Measurements from ENCODE around the gene MAN2C1. TPM values are rescaled to one million over a fixed set of nuclear protein-coding genes. Genes with fewer than 3 reads are reported as not detected.

The MAN2C1 gene
- total and polyA plus RNA-seq, 2 experiments from 2014 or later, result 53.0 to 110 TPM

- Histone ChIP-seq H3K4me1 (ENCODE audit: insufficient read depth) (peaks cover 4% of the 10 kb centered on the region; the same call in 1 of the 2 replicates), H3K36me3 (ENCODE audit: low read depth) (no peaks in the 10 kb centered on the region), H4K20me1 (ENCODE audit: insufficient read depth) (no peaks in the 10 kb centered on the region), H3K9me3 (ENCODE audit: low read depth) (no peaks in the 10 kb centered on the region), H3K9me2 (ENCODE audit: insufficient read depth) (no peaks in the 10 kb centered on the region), H3K4me3 (no peak overlapping the region), H3K27me3 (replicated peaks; ENCODE audit: insufficient read depth) (no peaks in the 10 kb centered on the region), H3K4me2 (ENCODE audit: unreplicated experiment) (no peak overlapping the region), H3K9ac (no peak overlapping the region), H3K79me2 (ENCODE audit: insufficient read depth) (no peaks in the 10 kb centered on the region), H2AFZ (no peak overlapping the region), H3F3A (ENCODE audit: insufficient read depth) (peaks cover 2% of the 10 kb centered on the region; the same call in 1 of the 2 replicates), H3K27ac (no peak overlapping the region)
- WGBS, 2 experiments (ENCODE audit: low coverage in 1 of 2, low lambda C conversion rate in 2 of 2, missing lambda C conversion rate in 2 of 2), result 83 to 84% methylated on average over 6 to 9 of the region's 9 CpGs
- DNase-seq, result no peak
- in situ Hi-C loops (cut with MboI), result no loop called here
- TF ChIP-seq EZH2 (IDR thresholded peaks at IDR 0.05; ENCODE audit: insufficient read depth, poor library complexity, severe bottlenecking) (no peak), EZH2phosphoT487 (IDR thresholded peaks at IDR 0.05; ENCODE audit: insufficient read depth, low read depth) (no peak)
Measured at GRCh38 chr15:75363786-75364185, 4.6 kb downstream of the MAN2C1 start.

- H3K36me3 ChIP-seq (ENCODE audit: low read depth), result no peaks in the 10 kb centered on the region
- H4K20me1 ChIP-seq (ENCODE audit: insufficient read depth), result no peaks in the 10 kb centered on the region
- H3K79me2 ChIP-seq (ENCODE audit: insufficient read depth), result no peaks in the 10 kb centered on the region
- no peak for DNase-seq
- no peaks in the 10 kb centered on the region for H3F3A ChIP-seq (ENCODE audit: insufficient read depth)
- no peak overlapping the region for H2AFZ ChIP-seq
- H3K9me3 ChIP-seq (ENCODE audit: low read depth), result no peaks in the 10 kb centered on the region
- H3K4me3 ChIP-seq, result no peak overlapping the region
- no peaks in the 10 kb centered on the region for H3K27me3 ChIP-seq (replicated peaks; ENCODE audit: insufficient read depth)
- no peaks in the 10 kb centered on the region for H3K9me2 ChIP-seq (ENCODE audit: insufficient read depth)
- in situ Hi-C loops (cut with MboI), result no loop called here
- H3K4me2 ChIP-seq (ENCODE audit: unreplicated experiment), result no peak overlapping the region
- peaks cover 4% of the 10 kb centered on the region; the same call in 1 of the 2 replicates for H3K4me1 ChIP-seq (ENCODE audit: insufficient read depth)
- 91 to 93% methylated on average over 7 of the region's 7 CpGs for WGBS, 2 experiments (ENCODE audit: low coverage in 1 of 2, low lambda C conversion rate in 2 of 2, missing lambda C conversion rate in 2 of 2)
- TF ChIP-seq EZH2 (IDR thresholded peaks at IDR 0.05; ENCODE audit: insufficient read depth, poor library complexity, severe bottlenecking), result no peak
- no peak for TF ChIP-seq EZH2phosphoT487 (IDR thresholded peaks at IDR 0.05; ENCODE audit: insufficient read depth, low read depth)
- no peak overlapping the region for H3K9ac ChIP-seq
- no peak overlapping the region for H3K27ac ChIP-seq
Measured at GRCh38 chr15:75362642-75363249, 5.7 kb downstream of the MAN2C1 start.

- H3K79me2 ChIP-seq (ENCODE audit: insufficient read depth), result no peaks in the 10 kb centered on the region
- H3K4me3 ChIP-seq, result no peak overlapping the region
- no peak for TF ChIP-seq EZH2phosphoT487 (IDR thresholded peaks at IDR 0.05; ENCODE audit: insufficient read depth, low read depth)
- no peaks in the 10 kb centered on the region for H3K9me2 ChIP-seq (ENCODE audit: insufficient read depth)
- H4K20me1 ChIP-seq (ENCODE audit: insufficient read depth), result no peaks in the 10 kb centered on the region
- no peak overlapping the region for H3K27ac ChIP-seq
- DNase-seq, result no peak
- H3K27me3 ChIP-seq (replicated peaks; ENCODE audit: insufficient read depth), result no peaks in the 10 kb centered on the region
- H3F3A ChIP-seq (ENCODE audit: insufficient read depth), result no peaks in the 10 kb centered on the region
- no peaks in the 10 kb centered on the region for H3K4me1 ChIP-seq (ENCODE audit: insufficient read depth)
- H2AFZ ChIP-seq, result no peak overlapping the region
- H3K9me3 ChIP-seq (ENCODE audit: low read depth), result no peaks in the 10 kb centered on the region
- no peak overlapping the region for H3K4me2 ChIP-seq (ENCODE audit: unreplicated experiment)
- no peak overlapping the region for H3K9ac ChIP-seq
- 92 to 93% methylated on average over 13 of the region's 13 CpGs for WGBS, 2 experiments (ENCODE audit: low coverage in 1 of 2, low lambda C conversion rate in 2 of 2, missing lambda C conversion rate in 2 of 2)
- in situ Hi-C loops (cut with MboI), result no loop called here
- no peaks in the 10 kb centered on the region for H3K36me3 ChIP-seq (ENCODE audit: low read depth)
Measured at GRCh38 chr15:75361989-75362641, 6.3 kb downstream of the MAN2C1 start.

- Histone ChIP-seq H2AFZ (no peak overlapping the region), H3K4me1 (ENCODE audit: insufficient read depth) (no peaks in the 10 kb centered on the region), H3K4me2 (ENCODE audit: unreplicated experiment) (no peak overlapping the region), H3K9me3 (ENCODE audit: low read depth) (no peaks in the 10 kb centered on the region), H3K36me3 (ENCODE audit: low read depth) (no peaks in the 10 kb centered on the region), H4K20me1 (ENCODE audit: insufficient read depth) (no peaks in the 10 kb centered on the region), H3F3A (ENCODE audit: insufficient read depth) (no peaks in the 10 kb centered on the region), H3K27ac (no peak overlapping the region), H3K4me3 (no peak overlapping the region), H3K9ac (no peak overlapping the region), H3K27me3 (replicated peaks; ENCODE audit: insufficient read depth) (no peaks in the 10 kb centered on the region), H3K79me2 (ENCODE audit: insufficient read depth) (no peaks in the 10 kb centered on the region), H3K9me2 (ENCODE audit: insufficient read depth) (no peaks in the 10 kb centered on the region)
- no peak for TF ChIP-seq EZH2phosphoT487 (IDR thresholded peaks at IDR 0.05; ENCODE audit: insufficient read depth, low read depth)
- TF ChIP-seq EZH2 (IDR thresholded peaks at IDR 0.05; ENCODE audit: insufficient read depth, poor library complexity, severe bottlenecking), result no peak
- no peak for DNase-seq
- WGBS, 2 experiments (ENCODE audit: low coverage in 1 of 2, low lambda C conversion rate in 2 of 2, missing lambda C conversion rate in 2 of 2), result 88% methylated on average over 10 of the region's 10 CpGs
- in situ Hi-C loops (cut with MboI), result no loop called here
Measured at GRCh38 chr15:75361361-75361988, 6.9 kb downstream of the MAN2C1 start.

Data from GM23248 (cell line).